Mesenchymal stem cell (in vitro differentiated cells and primary cell): Measurements from ENCODE around the gene MICAL1.

ENCODE experiments used
- DNase-seq: peaks from one replicate; pipeline ENCODE4 v3.0.0-alpha.2; 2013
- H2AFZ ChIP-seq: one replicate; pipeline ENCODE4 v1.6.1; 2013; ENCODE audit warnings: low read depth, mild to moderate bottlenecking, control low read depth, inconsistent platforms, low read length, moderate library complexity
- H2AK5ac ChIP-seq: 2 replicates; pipeline ENCODE4 v1.6.1; 2013; ENCODE audit warnings: low read length, moderate library complexity, mild to moderate bottlenecking, inconsistent platforms; ENCODE audit not compliant: severe bottlenecking
- H2BK120ac ChIP-seq: one replicate; pipeline ENCODE4 v1.6.1; 2013; ENCODE audit warnings: low read depth, mild to moderate bottlenecking, inconsistent platforms, low read length, moderate library complexity
- H2BK12ac ChIP-seq, 2 experiments: one replicate each; pipeline ENCODE4 v1.6.1; 2013; ENCODE audit warnings: inconsistent platforms in 2 of 2, low read length in 2 of 2, mild to moderate bottlenecking in 2 of 2, moderate library complexity in 2 of 2, control low read depth in 1 of 2
- H2BK15ac ChIP-seq: one replicate; pipeline ENCODE4 v1.6.1; 2013; ENCODE audit warnings: mild to moderate bottlenecking, low read depth, inconsistent platforms; ENCODE audit not compliant: poor library complexity, severe bottlenecking
- H2BK5ac ChIP-seq: 2 replicates; pipeline ENCODE4 v1.6.1; 2013; ENCODE audit warnings: low read depth, mild to moderate bottlenecking, low read length, control low read depth, inconsistent platforms; ENCODE audit not compliant: poor library complexity, severe bottlenecking
- H3K14ac ChIP-seq, 2 experiments: one replicate each; pipeline ENCODE4 v1.6.1; 2013; ENCODE audit warnings: inconsistent platforms in 2 of 2, low read length in 2 of 2, control low read depth in 1 of 2, mild to moderate bottlenecking in 1 of 2, moderate library complexity in 1 of 2
- H3K18ac ChIP-seq, 2 experiments: one replicate each; pipeline ENCODE4 v1.6.1; 2013; ENCODE audit warnings: inconsistent platforms in 2 of 2, low read length in 2 of 2, control low read depth in 1 of 2, low read depth in 1 of 2, mild to moderate bottlenecking in 1 of 2
- H3K23ac ChIP-seq, 2 experiments: one replicate each; pipeline ENCODE4 v1.6.1; 2013; ENCODE audit warnings: inconsistent platforms in 2 of 2, low read length in 2 of 2, mild to moderate bottlenecking in 2 of 2, moderate library complexity in 2 of 2, control low read depth in 1 of 2
- H3K27ac ChIP-seq: 2 replicates; pipeline ENCODE4 v1.5.1; 2013; ENCODE audit warnings: mild to moderate bottlenecking, moderate library complexity, low read length, control low read depth, inconsistent platforms; ENCODE audit not compliant: poor library complexity, severe bottlenecking
- H3K27me3 ChIP-seq, 2 experiments: 2 replicates each; pipeline versions ENCODE4 v1.6.1 to v1.7.0; 2013; ENCODE audit warnings: low read length in 2 of 2, mild to moderate bottlenecking in 2 of 2, moderate library complexity in 2 of 2, control low read depth in 1 of 2, inconsistent platforms in 1 of 2; ENCODE audit not compliant: control insufficient read depth in 1 of 2, insufficient read depth in 1 of 2
- H3K36me3 ChIP-seq, 2 experiments: 2 replicates each; pipeline versions ENCODE4 v1.6.1 to v1.7.0; 2013; ENCODE audit warnings: low read length in 2 of 2, control low read depth in 1 of 2, inconsistent platforms in 1 of 2, low read depth in 1 of 2, mild to moderate bottlenecking in 1 of 2; ENCODE audit not compliant: insufficient read depth in 2 of 2, control insufficient read depth in 1 of 2
- H3K4ac ChIP-seq, 2 experiments: one replicate each; pipeline ENCODE4 v1.6.1; 2013; ENCODE audit warnings: inconsistent platforms in 2 of 2, low read length in 2 of 2, mild to moderate bottlenecking in 2 of 2, moderate library complexity in 2 of 2, control low read depth in 1 of 2, low read depth in 1 of 2
- H3K4me1 ChIP-seq: 2 replicates; pipeline ENCODE4 v1.6.1; 2013; ENCODE audit warnings: low read depth, low read length, control low read depth; ENCODE audit not compliant: control insufficient read depth, insufficient read depth
- H3K4me2 ChIP-seq: 2 replicates; pipeline ENCODE4 v1.6.1; 2013; ENCODE audit warnings: low read length, mild to moderate bottlenecking, inconsistent platforms; ENCODE audit not compliant: poor library complexity, severe bottlenecking
- H3K4me3 ChIP-seq, 2 experiments: 2 replicates each; pipeline versions ENCODE4 v1.5.1 to v1.7.0; 2013; ENCODE audit warnings: low read length in 2 of 2, mild to moderate bottlenecking in 2 of 2, control low read depth in 1 of 2, low read depth in 1 of 2; ENCODE audit not compliant: insufficient read depth in 1 of 2
- H3K79me1 ChIP-seq: replicated peaks from 2 replicates; pipeline ENCODE4 v1.6.1; 2013; ENCODE audit warnings: mild to moderate bottlenecking, control low read depth, low read length, inconsistent platforms; ENCODE audit not compliant: poor library complexity, severe bottlenecking
- H3K9ac ChIP-seq: 2 replicates; pipeline ENCODE4 v1.7.0; 2013; ENCODE audit warnings: mild to moderate bottlenecking, low read length, moderate library complexity
- H3K9me3 ChIP-seq: 2 replicates; pipeline ENCODE4 v1.7.0; 2013; ENCODE audit warnings: mild to moderate bottlenecking, low read length; ENCODE audit not compliant: control insufficient read depth
- H4K8ac ChIP-seq: one replicate; pipeline ENCODE4 v1.6.1; 2013; ENCODE audit warnings: inconsistent platforms, mild to moderate bottlenecking, low read length, moderate library complexity
- H4K91ac ChIP-seq: one replicate; pipeline ENCODE4 v1.6.1; 2013; ENCODE audit warnings: mild to moderate bottlenecking, low read length, inconsistent platforms
- WGBS: methylation state at CpG from one replicate; pipeline ENCODE4 v1.1.7; 2013; ENCODE audit warnings: mixed read lengths; 5-methylcytosine and 5-hydroxymethylcytosine counted together

MICAL1 gene

GRCh38 chr6:109458774-109459531, 3.4 kb upstream of the MICAL1 start:
- no peak overlapping the region for H3K9ac ChIP-seq
- H3K23ac ChIP-seq = peak overlapping the region in 1 of 2 experiments; percentile 56
- H2AK5ac ChIP-seq = peak overlapping the region; percentile 67
- WGBS = 96% methylated on average over 4 of the region's 5 CpGs
- H2AFZ ChIP-seq = no peak overlapping the region
- no peak overlapping the region for H2BK15ac ChIP-seq
- H3K4me2 ChIP-seq = no peak overlapping the region
- peak overlapping the region; percentile 8 for H4K91ac ChIP-seq
- no peak for DNase-seq
- H2BK120ac ChIP-seq = no peak overlapping the region
- no peak overlapping the region for H3K14ac ChIP-seq
- no peak overlapping the region for H2BK12ac ChIP-seq
- no peak overlapping the region for H3K4ac ChIP-seq
- peaks cover 16% of the 10 kb centered on the region for H3K4me1 ChIP-seq
- H3K9me3 ChIP-seq = no peaks in the 10 kb centered on the region
- peaks cover 4 to 31% of the 10 kb centered on the region in 2 experiments for H3K36me3 ChIP-seq
- no peak overlapping the region for H3K18ac ChIP-seq
- H3K79me1 ChIP-seq = peaks cover 15% of the 10 kb centered on the region
- H4K8ac ChIP-seq = no peak overlapping the region
- no peak overlapping the region for H3K4me3 ChIP-seq
- H3K27me3 ChIP-seq = no peaks in the 10 kb centered on the region
- no peak overlapping the region for H3K27ac ChIP-seq
- no peak overlapping the region for H2BK5ac ChIP-seq

GRCh38 chr6:109457562-109457996, 2.0 kb upstream of the MICAL1 start:
- no peak overlapping the region for H4K8ac ChIP-seq
- no peak overlapping the region for H4K91ac ChIP-seq
- 91% methylated on average over 6 of the region's 6 CpGs for WGBS
- H3K9me3 ChIP-seq = no peaks in the 10 kb centered on the region
- no peak overlapping the region for H2BK120ac ChIP-seq
- no peak overlapping the region for H2AFZ ChIP-seq
- DNase-seq = no peak
- H3K79me1 ChIP-seq = peaks cover 23% of the 10 kb centered on the region
- H2BK12ac ChIP-seq = no peak overlapping the region
- H2BK15ac ChIP-seq = no peak overlapping the region
- peaks cover 15 to 29% of the 10 kb centered on the region in 2 experiments for H3K36me3 ChIP-seq
- no peak overlapping the region for H3K27ac ChIP-seq
- H3K27me3 ChIP-seq = no peaks in the 10 kb centered on the region
- no peak overlapping the region for H3K23ac ChIP-seq
- H3K18ac ChIP-seq = no peak overlapping the region
- peak overlapping the region; percentile 86 for H3K9ac ChIP-seq
- H3K4ac ChIP-seq = no peak overlapping the region
- H2BK5ac ChIP-seq = no peak overlapping the region
- no peak overlapping the region for H2AK5ac ChIP-seq
- no peak overlapping the region for H3K14ac ChIP-seq
- no peak overlapping the region for H3K4me2 ChIP-seq
- H3K4me3 ChIP-seq = peak overlapping the region in 1 of 2 experiments; percentile 95
- H3K4me1 ChIP-seq = peaks cover 20% of the 10 kb centered on the region

- no peak for DNase-seq
- Histone ChIP-seq H3K9ac (peak overlapping the region; percentile 86), H4K91ac (no peak overlapping the region)
These were observed 1.4 kb upstream of the MICAL1 start for GRCh38 chr6:109456710-109457561.

GRCh38 chr6:109456111-109456583, 575 bp upstream of the MICAL1 start:
- Histone ChIP-seq H3K9me3 (no peaks in the 10 kb centered on the region), H2BK15ac (peak overlapping the region; percentile 84), H3K4me3 (peak overlapping the region; percentile 95), H2BK5ac (no peak overlapping the region), H3K27me3 (no peaks in the 10 kb centered on the region), H3K18ac (peak overlapping the region; percentile 87 to 90), H3K27ac (no peak overlapping the region), H3K36me3 (peaks cover 28 to 29% of the 10 kb centered on the region in 2 experiments), H2BK12ac (peak overlapping the region; percentile 18 to 43), H3K23ac (peak overlapping the region in 1 of 2 experiments; percentile 2), H3K79me1 (peaks cover 27% of the 10 kb centered on the region), H3K4me2 (peak overlapping the region; percentile 98), H4K8ac (peak overlapping the region; percentile 89), H4K91ac (peak overlapping the region; percentile 61), H2AK5ac (no peak overlapping the region), H3K9ac (peak overlapping the region; percentile 86), H3K14ac (peak overlapping the region in 1 of 2 experiments; percentile 53), H2AFZ (peak overlapping the region; percentile 96), H2BK120ac (peak overlapping the region; percentile 57), H3K4ac (peak overlapping the region; percentile 47 to 72), H3K4me1 (peaks cover 20% of the 10 kb centered on the region)
- WGBS = 5% methylated on average over 38 of the region's 38 CpGs
- no peak for DNase-seq

More at GRCh38 chr6:109456710-109457561, 1.4 kb upstream of the MICAL1 start:
- Histone ChIP-seq H3K4me3 (peak overlapping the region in 1 of 2 experiments; percentile 95), H3K79me1 (peaks cover 24% of the 10 kb centered on the region), H2BK12ac (no peak overlapping the region), H2BK5ac (no peak overlapping the region), H2AFZ (no peak overlapping the region), H4K8ac (no peak overlapping the region), H2BK15ac (no peak overlapping the region), H3K4ac (no peak overlapping the region), H2BK120ac (no peak overlapping the region), H3K4me1 (peaks cover 20% of the 10 kb centered on the region), H3K27me3 (no peaks in the 10 kb centered on the region), H3K9me3 (no peaks in the 10 kb centered on the region), H3K4me2 (peak overlapping the region; percentile 98), H3K27ac (no peak overlapping the region), H3K23ac (no peak overlapping the region), H3K36me3 (peaks cover 21 to 29% of the 10 kb centered on the region in 2 experiments), H3K14ac (no peak overlapping the region), H2AK5ac (no peak overlapping the region), H3K18ac (no peak overlapping the region)
- 86% methylated on average over 16 of the region's 16 CpGs for WGBS
